Jurkat, Clone E6-1 (cell line): ENCODE measurements around the gene SETD5.
"Not testable (repeated sequence)": the region's sequence is repeated elsewhere in the genome, so short reads cannot be mapped to it uniquely, and the experiment has no call there.

ENCODE experiments used
- DNase-seq: peaks from one replicate; pipeline ENCODE4 v3.0.0-alpha.2; 2011; ENCODE audit warnings: low read depth, low spot score
- H3K4me3 ChIP-seq: 2 replicates; pipeline ENCODE4 v1.5.1; 2011; ENCODE audit warnings: mild to moderate bottlenecking, low read length, control low read depth, moderate library complexity

SETD5 gene

GRCh38 chr3:9448071-9448470 lies 50.7 kb downstream of the SETD5 start:
- no peak overlapping the region for H3K4me3 ChIP-seq
- no peak for DNase-seq

- H3K4me3 ChIP-seq: no peak overlapping the region
- no peak for DNase-seq
Observed at GRCh38 chr3:9448643-9449042, 51.2 kb downstream of the SETD5 start.

- no peak for DNase-seq
- no peak overlapping the region for H3K4me3 ChIP-seq
Observed at GRCh38 chr3:9450126-9450525, 52.7 kb downstream of the SETD5 start.

- DNase-seq: no peak
- no peak overlapping the region for H3K4me3 ChIP-seq
Observed at GRCh38 chr3:9450991-9451390, 53.6 kb downstream of the SETD5 start.

- no peak overlapping the region for H3K4me3 ChIP-seq
- no peak for DNase-seq
Observed at GRCh38 chr3:9452417-9452816, 55.0 kb downstream of the SETD5 start.

GRCh38 chr3:9455596-9456131 lies 58.2 kb downstream of the SETD5 start:
- H3K4me3 ChIP-seq: no peak overlapping the region
- no peak for DNase-seq

GRCh38 chr3:9467451-9467850 lies 70.0 kb downstream of the SETD5 start:
- H3K4me3 ChIP-seq: no peak overlapping the region
- no peak for DNase-seq

GRCh38 chr3:9468460-9468859 lies 71.0 kb downstream of the SETD5 start:
- H3K4me3 ChIP-seq: no peak overlapping the region
- no peak for DNase-seq

GRCh38 chr3:9469986-9470385 lies 72.6 kb downstream of the SETD5 start:
- H3K4me3 ChIP-seq: no peak overlapping the region
- DNase-seq: no peak

GRCh38 chr3:9473496-9474065 lies 76.2 kb downstream of the SETD5 start:
- no peak overlapping the region for H3K4me3 ChIP-seq
- DNase-seq: no peak

GRCh38 chr3:9474482-9474881 lies 77.1 kb downstream of the SETD5 start:
- H3K4me3 ChIP-seq: no peak overlapping the region
- no peak for DNase-seq

- H3K4me3 ChIP-seq: no peak overlapping the region
- DNase-seq: no peak
Observed at GRCh38 chr3:9476935-9477334, 79.5 kb downstream of the SETD5 start.

- DNase-seq: no peak
- H3K4me3 ChIP-seq: no peak overlapping the region
Observed at GRCh38 chr3:9480265-9480664, 82.8 kb downstream of the SETD5 start.

- no peak overlapping the region for H3K4me3 ChIP-seq
- no peak for DNase-seq
Observed at GRCh38 chr3:9485248-9485647, 87.8 kb downstream of the SETD5 start.

GRCh38 chr3:9491506-9491905 lies 94.1 kb downstream of the SETD5 start:
- DNase-seq: no peak
- H3K4me3 ChIP-seq: no peak overlapping the region

GRCh38 chr3:9494036-9494435 lies 96.6 kb downstream of the SETD5 start:
- not testable (repeated sequence) for H3K4me3 ChIP-seq, DNase-seq

GRCh38 chr3:9496893-9497292 lies 99.5 kb downstream of the SETD5 start:
- no peak for DNase-seq
- no peak overlapping the region for H3K4me3 ChIP-seq

- no peak overlapping the region for H3K4me3 ChIP-seq
- DNase-seq: no peak
Observed at GRCh38 chr3:9497821-9498565, 100.6 kb downstream of the SETD5 start.

- no peak for DNase-seq
- H3K4me3 ChIP-seq: no peak overlapping the region
Observed at GRCh38 chr3:9498781-9499180, 101.4 kb downstream of the SETD5 start.

GRCh38 chr3:9499455-9500107 lies 102.2 kb downstream of the SETD5 start:
- DNase-seq: no peak
- H3K4me3 ChIP-seq: no peak overlapping the region
